Measurements from ENCODE around the gene DLG2. TPM values are rescaled to one million over a fixed set of nuclear protein-coding genes. Genes with fewer than 3 reads are reported as not detected.

The DLG2 gene
- polyA plus RNA-seq, 3 donors, result 0.24 to 0.39 TPM; not detected in 1

DNA sequence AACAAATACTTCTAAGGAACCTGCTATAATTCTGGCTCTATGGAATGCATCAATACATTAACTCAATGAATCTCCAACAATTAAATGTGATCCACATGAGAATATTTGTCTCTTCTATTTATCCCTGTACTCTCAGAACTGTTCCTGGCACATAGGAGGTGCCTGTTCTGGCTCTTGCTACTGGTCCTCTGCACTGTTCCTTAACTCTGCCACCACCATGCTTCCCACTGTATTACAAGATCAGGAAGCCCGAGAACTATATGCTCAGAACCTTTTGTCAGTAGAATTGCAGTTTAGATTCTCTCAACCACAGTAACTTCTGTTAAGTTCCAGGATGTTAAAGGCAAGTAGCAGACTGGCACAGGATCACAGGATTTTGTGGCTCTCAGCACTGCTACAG is 1964.7 kb downstream of the DLG2 start:
- no peak overlapping the region for H3K4me3 Mint-ChIP-seq
- H2AFZ ChIP-seq (ENCODE audit: insufficient read depth, low read depth, low read length, poor library complexity, severe bottlenecking), result no peak overlapping the region
- H3K4me3 ChIP-seq (replicated peaks in 1 of 3; ENCODE audit: low read depth in 2 of 3, low read length in 3 of 3), result no peak overlapping the region
- H3K9me3 ChIP-seq (replicated peaks in 1 of 2; ENCODE audit: control insufficient read depth in 1 of 2, insufficient read depth in 1 of 2, low read length in 2 of 2), result no peaks in the 10 kb centered on the region
- no peak overlapping the region for H3K27ac Mint-ChIP-seq
- H3K4me1 ChIP-seq (ENCODE audit: control insufficient read depth in 1 of 2, insufficient read depth in 2 of 2, low read length in 2 of 2), result no peaks in the 10 kb centered on the region
- H3K4me2 ChIP-seq (replicated peaks; ENCODE audit: extremely low read depth, low read length, poor library complexity, severe bottlenecking), result no peak overlapping the region
- H3K36me3 ChIP-seq (replicated peaks in 1 of 2; ENCODE audit: control insufficient read depth in 1 of 2, insufficient read depth in 2 of 2, low read length in 2 of 2), result no peaks in the 10 kb centered on the region
- H3K9ac ChIP-seq (ENCODE audit: insufficient read depth, low read length, poor library complexity, severe bottlenecking), result no peak overlapping the region
- DNase-seq, result no peak
- TF ChIP-seq, protein P1, sequence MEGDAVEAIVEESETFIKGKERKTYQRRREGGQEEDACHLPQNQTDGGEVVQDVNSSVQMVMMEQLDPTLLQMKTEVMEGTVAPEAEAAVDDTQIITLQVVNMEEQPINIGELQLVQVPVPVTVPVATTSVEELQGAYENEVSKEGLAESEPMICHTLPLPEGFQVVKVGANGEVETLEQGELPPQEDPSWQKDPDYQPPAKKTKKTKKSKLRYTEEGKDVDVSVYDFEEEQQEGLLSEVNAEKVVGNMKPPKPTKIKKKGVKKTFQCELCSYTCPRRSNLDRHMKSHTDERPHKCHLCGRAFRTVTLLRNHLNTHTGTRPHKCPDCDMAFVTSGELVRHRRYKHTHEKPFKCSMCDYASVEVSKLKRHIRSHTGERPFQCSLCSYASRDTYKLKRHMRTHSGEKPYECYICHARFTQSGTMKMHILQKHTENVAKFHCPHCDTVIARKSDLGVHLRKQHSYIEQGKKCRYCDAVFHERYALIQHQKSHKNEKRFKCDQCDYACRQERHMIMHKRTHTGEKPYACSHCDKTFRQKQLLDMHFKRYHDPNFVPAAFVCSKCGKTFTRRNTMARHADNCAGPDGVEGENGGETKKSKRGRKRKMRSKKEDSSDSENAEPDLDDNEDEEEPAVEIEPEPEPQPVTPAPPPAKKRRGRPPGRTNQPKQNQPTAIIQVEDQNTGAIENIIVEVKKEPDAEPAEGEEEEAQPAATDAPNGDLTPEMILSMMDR (IDR thresholded peaks at IDR 0.05), result no peak
- WGBS (ENCODE audit: insufficient coverage), result 86% methylated on average over 1 of the region's 1 CpG
- H4K20me1 ChIP-seq (ENCODE audit: insufficient read depth, low read length), result no peaks in the 10 kb centered on the region
- H3K27me3 ChIP-seq (ENCODE audit: control insufficient read depth in 2 of 2, insufficient read depth in 2 of 2, low read length in 2 of 2), result no peaks in the 10 kb centered on the region
- H3K79me2 ChIP-seq (ENCODE audit: insufficient read depth, low read length), result no peaks in the 10 kb centered on the region
- no peaks in the 10 kb centered on the region for H3K4me1 Mint-ChIP-seq
- intact Hi-C loops (cut with micrococcal nuclease), result no loop called here
- no peak overlapping the region for H3K27ac ChIP-seq (ENCODE audit: low read depth in 1 of 2, low read length in 2 of 2)
- peaks cover 0 to 5% (median 2%) of the 10 kb centered on the region in 3 donors for H3K27me3 Mint-ChIP-seq (ENCODE audit: low read depth in 3 of 3)
- no peaks in the 10 kb centered on the region for H3K36me3 Mint-ChIP-seq
- peaks cover 0 to 4% (median 0%) of the 10 kb centered on the region in 7 donors for H3K9me3 Mint-ChIP-seq

DNA sequence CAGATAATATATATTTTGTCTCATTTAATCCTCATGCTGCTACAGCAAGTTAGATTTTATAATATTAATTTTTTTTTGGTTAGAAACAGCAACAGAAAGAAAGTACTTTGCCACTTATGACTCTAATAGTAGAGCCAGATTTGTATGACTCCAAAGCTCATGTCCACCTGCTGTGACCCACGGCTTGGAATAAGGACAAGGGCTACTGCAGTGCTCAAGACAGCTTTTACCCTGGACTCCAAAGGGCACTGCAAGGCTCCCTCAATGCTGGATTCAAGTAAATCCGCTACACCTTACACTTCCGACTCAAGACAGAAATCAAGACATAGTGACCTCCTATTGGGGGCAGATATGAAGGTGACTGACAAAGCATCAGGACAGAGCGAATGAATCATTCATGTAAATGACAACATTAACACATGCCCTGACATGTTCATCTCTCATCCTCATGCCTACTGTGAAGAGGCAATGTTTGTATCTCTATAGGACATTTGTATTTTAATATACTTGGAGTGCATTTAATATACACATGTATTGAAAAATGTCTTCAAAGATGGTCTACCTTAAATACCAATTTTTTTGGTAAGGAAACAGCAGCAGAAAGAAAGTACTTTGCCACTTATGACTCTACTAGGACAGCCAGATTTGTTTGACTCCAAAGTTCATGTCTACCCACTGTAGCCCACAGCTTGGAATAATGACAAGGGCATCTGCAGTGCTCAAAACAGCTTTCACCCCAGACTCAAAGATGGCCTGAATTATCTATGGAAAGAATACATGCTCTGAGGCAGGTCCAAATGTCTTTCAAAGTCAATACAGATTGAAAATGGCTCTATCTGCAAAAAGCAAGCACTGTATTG is 1965.4 kb downstream of the DLG2 start:
- Mint-ChIP-seq H3K4me1 (no peaks in the 10 kb centered on the region), H3K27me3 (ENCODE audit: low read depth in 3 of 3) (peaks cover 0 to 5% (median 2%) of the 10 kb centered on the region in 3 donors), H3K4me3 (no peak overlapping the region), H3K27ac (no peak overlapping the region), H3K9me3 (peaks cover 0 to 4% (median 2%) of the 10 kb centered on the region in 7 donors), H3K36me3 (no peaks in the 10 kb centered on the region)
- WGBS (ENCODE audit: insufficient coverage), result 67% methylated on average over 1 of the region's 4 CpGs
- Histone ChIP-seq H3K4me2 (replicated peaks; ENCODE audit: extremely low read depth, low read length, poor library complexity, severe bottlenecking) (no peak overlapping the region), H4K20me1 (ENCODE audit: insufficient read depth, low read length) (no peaks in the 10 kb centered on the region), H3K36me3 (replicated peaks in 1 of 2; ENCODE audit: control insufficient read depth in 1 of 2, insufficient read depth in 2 of 2, low read length in 2 of 2) (no peaks in the 10 kb centered on the region), H3K9me3 (replicated peaks in 1 of 2; ENCODE audit: control insufficient read depth in 1 of 2, insufficient read depth in 1 of 2, low read length in 2 of 2) (no peaks in the 10 kb centered on the region), H3K27ac (ENCODE audit: low read depth in 1 of 2, low read length in 2 of 2) (no peak overlapping the region), H3K9ac (ENCODE audit: insufficient read depth, low read length, poor library complexity, severe bottlenecking) (no peak overlapping the region), H3K4me1 (ENCODE audit: control insufficient read depth in 1 of 2, insufficient read depth in 2 of 2, low read length in 2 of 2) (no peaks in the 10 kb centered on the region), H2AFZ (ENCODE audit: insufficient read depth, low read depth, low read length, poor library complexity, severe bottlenecking) (no peak overlapping the region), H3K27me3 (ENCODE audit: control insufficient read depth in 2 of 2, insufficient read depth in 2 of 2, low read length in 2 of 2) (no peaks in the 10 kb centered on the region), H3K79me2 (ENCODE audit: insufficient read depth, low read length) (no peaks in the 10 kb centered on the region), H3K4me3 (replicated peaks in 1 of 3; ENCODE audit: low read depth in 2 of 3, low read length in 3 of 3) (no peak overlapping the region)
- intact Hi-C loops (cut with micrococcal nuclease), result no loop called here
- TF ChIP-seq, protein P1 (IDR thresholded peaks at IDR 0.05), result no peak
- no peak for DNase-seq

Data from CD14-positive monocyte (primary cell).